Measurements from ENCODE around the gene MAD1L1.

The MAD1L1 gene

GRCh38 chr7:1995426-1995825 is 237.3 kb downstream of the MAD1L1 start:
- ChIA-PET CTCF (no interaction called here), POLR2A (no interaction called here)
- Histone ChIP-seq H3K4me3 (ENCODE audit: low read depth, low read length) (no peak overlapping the region), H3K9me3 (ENCODE audit: control insufficient read depth, insufficient read depth, low read depth, low read length) (no peaks in the 10 kb centered on the region), H3K36me3 (ENCODE audit: control insufficient read depth in 2 of 2, insufficient read depth in 1 of 2, low read length in 2 of 2) (no peaks in the 10 kb centered on the region), H3K27ac (ENCODE audit: extremely low read depth, low read depth, low read length) (no peak overlapping the region), H3K4me1 (ENCODE audit: control insufficient read depth, insufficient read depth, low read length) (no peaks in the 10 kb centered on the region)
- TF ChIP-seq ZNF521 (tag by site-specific recombination; IDR thresholded peaks at IDR 0.05) (no peak), ZBTB17 (tag by site-specific recombination; IDR thresholded peaks at IDR 0.05) (no peak), KLF9 (tag by site-specific recombination; IDR thresholded peaks at IDR 0.05; ENCODE audit: low read depth) (no peak), ZNF473 (tag by site-specific recombination; IDR thresholded peaks at IDR 0.05) (no peak), ZIC2 (tag by site-specific recombination; IDR thresholded peaks at IDR 0.05) (no peak), ZNF311 (tag by site-specific recombination; IDR thresholded peaks at IDR 0.05; ENCODE audit: borderline replicate concordance) (no peak), ZNF24 (tag by site-specific recombination; IDR thresholded peaks at IDR 0.05) (no peak), BCL11A (tag by site-specific recombination; IDR thresholded peaks at IDR 0.05; ENCODE audit: low read depth) (no peak), ZNF37A (tag by site-specific recombination; IDR thresholded peaks at IDR 0.05) (no peak), PRDM1 (tag by site-specific recombination; IDR thresholded peaks at IDR 0.05) (no peak), PRDM6 (tag by site-specific recombination; IDR thresholded peaks at IDR 0.05) (no peak), ZNF302 (tag by site-specific recombination; IDR thresholded peaks at IDR 0.05; ENCODE audit: low read depth) (no peak), ZNF394 (tag by site-specific recombination; IDR thresholded peaks at IDR 0.05; ENCODE audit: borderline replicate concordance) (no peak), ZNF654 (tag by site-specific recombination; IDR thresholded peaks at IDR 0.05; ENCODE audit: low read depth) (no peak)

DNA sequence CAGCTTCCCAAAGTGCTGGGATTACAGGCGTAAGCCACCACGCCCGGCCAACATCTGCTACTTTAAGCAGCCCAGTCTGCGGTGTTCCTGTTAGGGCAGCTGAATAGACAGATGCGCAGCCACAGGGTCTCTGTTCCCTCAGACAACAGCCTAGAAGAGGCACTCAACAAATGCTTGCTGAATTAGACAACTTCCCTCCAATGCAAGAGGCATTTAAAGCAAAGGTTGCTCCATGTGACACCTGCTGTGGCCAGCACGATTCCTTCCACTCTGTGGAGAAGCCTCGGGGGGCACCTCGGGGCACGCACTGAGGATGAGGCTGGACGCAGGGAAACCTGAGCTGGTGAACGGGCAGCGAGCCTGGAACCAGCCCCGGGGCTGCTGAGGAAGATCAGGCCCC is 237.8 kb downstream of the MAD1L1 start:
- TF ChIP-seq ZNF394 (tag by site-specific recombination; IDR thresholded peaks at IDR 0.05; ENCODE audit: borderline replicate concordance) = no peak
- TF ChIP-seq, protein P1, sequence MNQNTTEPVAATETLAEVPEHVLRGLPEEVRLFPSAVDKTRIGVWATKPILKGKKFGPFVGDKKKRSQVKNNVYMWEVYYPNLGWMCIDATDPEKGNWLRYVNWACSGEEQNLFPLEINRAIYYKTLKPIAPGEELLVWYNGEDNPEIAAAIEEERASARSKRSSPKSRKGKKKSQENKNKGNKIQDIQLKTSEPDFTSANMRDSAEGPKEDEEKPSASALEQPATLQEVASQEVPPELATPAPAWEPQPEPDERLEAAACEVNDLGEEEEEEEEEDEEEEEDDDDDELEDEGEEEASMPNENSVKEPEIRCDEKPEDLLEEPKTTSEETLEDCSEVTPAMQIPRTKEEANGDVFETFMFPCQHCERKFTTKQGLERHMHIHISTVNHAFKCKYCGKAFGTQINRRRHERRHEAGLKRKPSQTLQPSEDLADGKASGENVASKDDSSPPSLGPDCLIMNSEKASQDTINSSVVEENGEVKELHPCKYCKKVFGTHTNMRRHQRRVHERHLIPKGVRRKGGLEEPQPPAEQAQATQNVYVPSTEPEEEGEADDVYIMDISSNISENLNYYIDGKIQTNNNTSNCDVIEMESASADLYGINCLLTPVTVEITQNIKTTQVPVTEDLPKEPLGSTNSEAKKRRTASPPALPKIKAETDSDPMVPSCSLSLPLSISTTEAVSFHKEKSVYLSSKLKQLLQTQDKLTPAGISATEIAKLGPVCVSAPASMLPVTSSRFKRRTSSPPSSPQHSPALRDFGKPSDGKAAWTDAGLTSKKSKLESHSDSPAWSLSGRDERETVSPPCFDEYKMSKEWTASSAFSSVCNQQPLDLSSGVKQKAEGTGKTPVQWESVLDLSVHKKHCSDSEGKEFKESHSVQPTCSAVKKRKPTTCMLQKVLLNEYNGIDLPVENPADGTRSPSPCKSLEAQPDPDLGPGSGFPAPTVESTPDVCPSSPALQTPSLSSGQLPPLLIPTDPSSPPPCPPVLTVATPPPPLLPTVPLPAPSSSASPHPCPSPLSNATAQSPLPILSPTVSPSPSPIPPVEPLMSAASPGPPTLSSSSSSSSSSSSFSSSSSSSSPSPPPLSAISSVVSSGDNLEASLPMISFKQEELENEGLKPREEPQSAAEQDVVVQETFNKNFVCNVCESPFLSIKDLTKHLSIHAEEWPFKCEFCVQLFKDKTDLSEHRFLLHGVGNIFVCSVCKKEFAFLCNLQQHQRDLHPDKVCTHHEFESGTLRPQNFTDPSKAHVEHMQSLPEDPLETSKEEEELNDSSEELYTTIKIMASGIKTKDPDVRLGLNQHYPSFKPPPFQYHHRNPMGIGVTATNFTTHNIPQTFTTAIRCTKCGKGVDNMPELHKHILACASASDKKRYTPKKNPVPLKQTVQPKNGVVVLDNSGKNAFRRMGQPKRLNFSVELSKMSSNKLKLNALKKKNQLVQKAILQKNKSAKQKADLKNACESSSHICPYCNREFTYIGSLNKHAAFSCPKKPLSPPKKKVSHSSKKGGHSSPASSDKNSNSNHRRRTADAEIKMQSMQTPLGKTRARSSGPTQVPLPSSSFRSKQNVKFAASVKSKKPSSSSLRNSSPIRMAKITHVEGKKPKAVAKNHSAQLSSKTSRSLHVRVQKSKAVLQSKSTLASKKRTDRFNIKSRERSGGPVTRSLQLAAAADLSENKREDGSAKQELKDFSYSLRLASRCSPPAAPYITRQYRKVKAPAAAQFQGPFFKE (tag by site-specific recombination; IDR thresholded peaks at IDR 0.05; ENCODE audit: borderline replicate concordance) = no peak
- no peak for TF ChIP-seq ZNF76 (tag by site-specific recombination; IDR thresholded peaks at IDR 0.05; ENCODE audit: borderline replicate concordance, low read depth)
- TF ChIP-seq ZNF791 (tag by site-specific recombination; IDR thresholded peaks at IDR 0.05) = no peak
- Histone ChIP-seq H3K9me3 (ENCODE audit: control insufficient read depth, insufficient read depth, low read depth, low read length) (no peaks in the 10 kb centered on the region), H3K36me3 (ENCODE audit: control insufficient read depth in 2 of 2, insufficient read depth in 1 of 2, low read length in 2 of 2) (no peaks in the 10 kb centered on the region), H3K4me1 (ENCODE audit: control insufficient read depth, insufficient read depth, low read length) (no peaks in the 10 kb centered on the region), H3K27ac (ENCODE audit: extremely low read depth, low read depth, low read length) (no peak overlapping the region), H3K4me3 (ENCODE audit: low read depth, low read length) (no peak overlapping the region)
- ChIA-PET POLR2A (no interaction called here), CTCF (no interaction called here)

Data from HEK293 (cell line).